GM12873 (cell line): ENCODE results near the gene NAA80.
A peak's percentile ranks its signal among the peaks of the same experiment; 100 is the strongest.

Experiments used
- TF ChIP-seq, protein P1 (sequence below): IDR thresholded peaks from 2 replicates; pipeline ENCODE4 v1.5.1; 2012; ENCODE audit warnings: low read depth, mild to moderate bottlenecking, moderate library complexity, low read length, control low read depth; ENCODE audit not compliant: insufficient read depth; ENCODE audit errors: missing control alignments

The NAA80 gene

GRCh38 chr3:50259432-50260026, 39.7 kb downstream of the NAA80 start:
- TF ChIP-seq, protein P1, sequence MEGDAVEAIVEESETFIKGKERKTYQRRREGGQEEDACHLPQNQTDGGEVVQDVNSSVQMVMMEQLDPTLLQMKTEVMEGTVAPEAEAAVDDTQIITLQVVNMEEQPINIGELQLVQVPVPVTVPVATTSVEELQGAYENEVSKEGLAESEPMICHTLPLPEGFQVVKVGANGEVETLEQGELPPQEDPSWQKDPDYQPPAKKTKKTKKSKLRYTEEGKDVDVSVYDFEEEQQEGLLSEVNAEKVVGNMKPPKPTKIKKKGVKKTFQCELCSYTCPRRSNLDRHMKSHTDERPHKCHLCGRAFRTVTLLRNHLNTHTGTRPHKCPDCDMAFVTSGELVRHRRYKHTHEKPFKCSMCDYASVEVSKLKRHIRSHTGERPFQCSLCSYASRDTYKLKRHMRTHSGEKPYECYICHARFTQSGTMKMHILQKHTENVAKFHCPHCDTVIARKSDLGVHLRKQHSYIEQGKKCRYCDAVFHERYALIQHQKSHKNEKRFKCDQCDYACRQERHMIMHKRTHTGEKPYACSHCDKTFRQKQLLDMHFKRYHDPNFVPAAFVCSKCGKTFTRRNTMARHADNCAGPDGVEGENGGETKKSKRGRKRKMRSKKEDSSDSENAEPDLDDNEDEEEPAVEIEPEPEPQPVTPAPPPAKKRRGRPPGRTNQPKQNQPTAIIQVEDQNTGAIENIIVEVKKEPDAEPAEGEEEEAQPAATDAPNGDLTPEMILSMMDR = no peak

GRCh38 chr3:50258979-50259378, 40.2 kb downstream of the NAA80 start:
- TF ChIP-seq, protein P1 = no peak

GRCh38 chr3:50258029-50258680, 41.0 kb downstream of the NAA80 start:
- TF ChIP-seq, protein P1 = no peak

DNA sequence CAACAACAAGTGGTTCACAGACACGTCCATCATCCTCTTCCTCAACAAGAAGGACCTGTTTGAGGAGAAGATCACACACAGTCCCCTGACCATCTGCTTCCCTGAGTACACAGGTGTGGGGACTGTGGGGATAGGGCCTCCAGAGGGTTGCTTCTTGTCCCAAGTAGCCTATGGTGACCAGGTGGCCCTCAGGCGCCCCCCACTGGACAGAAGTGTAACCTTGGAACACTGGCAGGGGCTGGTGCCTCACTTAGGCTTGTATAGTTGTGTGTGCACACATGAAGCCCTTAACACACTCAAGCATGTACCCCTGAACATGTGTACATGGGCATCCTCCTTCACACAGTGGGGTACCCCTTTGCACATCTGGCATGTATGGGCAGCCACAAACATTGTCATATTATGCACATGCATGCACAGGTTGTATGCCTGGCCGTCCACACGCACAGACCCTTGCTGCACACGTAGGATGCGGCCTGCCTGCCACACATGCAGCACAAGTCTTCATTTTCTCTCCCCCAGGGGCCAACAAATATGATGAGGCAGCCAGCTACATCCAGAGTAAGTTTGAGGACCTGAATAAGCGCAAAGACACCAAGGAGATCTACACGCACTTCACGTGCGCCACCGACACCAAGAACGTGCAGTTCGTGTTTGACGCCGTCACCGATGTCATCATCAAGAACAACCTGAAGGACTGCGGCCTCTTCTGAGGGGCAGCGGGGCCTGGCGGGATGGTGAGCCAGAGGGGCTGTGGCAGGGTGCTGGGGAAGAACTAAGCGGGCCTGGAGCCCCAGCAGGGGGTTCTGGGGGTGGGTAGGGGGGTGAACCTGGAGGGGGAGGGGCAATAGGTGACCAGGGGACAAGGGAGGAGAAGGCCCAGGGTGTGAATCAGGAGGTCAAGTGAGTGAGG, 42.0 kb downstream of the NAA80 start:
- TF ChIP-seq, protein P1 = peak; percentile 76

DNA sequence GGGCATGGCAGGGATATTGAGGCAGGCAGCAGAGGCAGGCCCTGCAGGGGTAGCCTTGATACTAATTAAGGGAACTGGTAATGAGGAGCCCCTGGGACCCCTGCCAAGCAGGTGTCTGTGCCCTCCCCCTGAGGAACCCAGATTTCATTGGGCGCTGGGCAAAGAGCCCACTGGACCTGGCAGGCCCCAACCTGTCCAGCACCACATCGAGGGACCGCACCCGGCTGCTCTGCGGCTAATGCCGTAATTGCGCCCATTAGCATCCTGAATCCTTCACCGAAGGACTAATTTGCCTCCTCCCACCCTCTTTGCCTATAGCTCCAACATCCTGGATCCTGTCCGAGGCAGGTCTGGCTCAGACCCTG, 44.0 kb downstream of the NAA80 start:
- TF ChIP-seq, protein P1 = no peak

DNA sequence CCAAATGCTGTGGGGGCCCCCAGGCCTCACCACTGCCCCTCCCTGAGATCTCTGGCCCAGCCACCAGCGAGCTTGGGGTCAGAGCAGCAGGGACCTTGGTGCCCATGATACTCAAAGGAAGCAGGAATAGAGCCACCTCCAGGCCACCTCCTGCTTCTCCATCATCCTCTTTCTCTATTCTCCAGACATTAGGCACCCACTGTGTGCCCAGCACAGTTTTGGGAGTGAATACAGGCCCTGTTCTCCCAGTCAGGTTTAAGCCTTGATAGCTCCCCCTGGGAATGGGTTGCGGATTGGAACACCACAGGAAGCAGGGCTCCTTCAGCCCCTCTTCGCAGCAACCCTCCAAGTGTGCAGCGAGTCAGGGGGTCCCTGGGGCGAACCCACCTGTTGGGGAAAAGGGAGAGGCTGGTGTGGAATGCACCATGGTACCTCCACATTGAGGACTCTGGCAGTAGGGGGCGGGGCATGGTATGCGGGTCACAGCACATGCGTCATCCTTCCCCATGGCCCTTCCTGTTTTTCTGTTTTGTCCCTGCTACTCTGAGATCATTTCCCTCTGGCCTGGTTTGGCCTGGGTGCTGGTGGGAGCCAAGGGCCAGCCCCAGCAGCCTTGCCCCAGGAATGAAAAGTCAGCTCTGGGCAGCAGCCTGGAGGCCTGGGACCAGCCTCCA, 44.5 kb downstream of the NAA80 start:
- TF ChIP-seq, protein P1 = no peak
